Fibroblast of pulmonary artery (primary cell): ENCODE results near the gene SLC6A11.

Source experiments
- DNase-seq: peaks from one replicate; pipeline ENCODE4 v3.0.0-alpha.2; 2010; ENCODE audit warnings: low read depth
- H3K4me3 ChIP-seq: replicated peaks from 2 replicates; pipeline ENCODE4 v1.5.1; 2011; ENCODE audit warnings: low read depth, mild to moderate bottlenecking, control low read depth, low read length, moderate library complexity
- CTCF ChIP-seq: IDR thresholded peaks from 2 replicates; pipeline ENCODE4 v1.5.1; 2011; ENCODE audit warnings: mild to moderate bottlenecking, control low read depth, low read length, inconsistent platforms; ENCODE audit errors: missing control alignments

Gene SLC6A11

GRCh38 chr3:10892622-10893021 is 76.6 kb downstream of the SLC6A11 start:
- H3K4me3 ChIP-seq, result no peak overlapping the region
- no peak for TF ChIP-seq CTCF
- no peak for DNase-seq

GRCh38 chr3:10901296-10901945 is 85.4 kb downstream of the SLC6A11 start:
- H3K4me3 ChIP-seq, result no peak overlapping the region
- no peak for DNase-seq
- TF ChIP-seq CTCF, result no peak

GRCh38 chr3:10907262-10907661 is 91.2 kb downstream of the SLC6A11 start:
- no peak for DNase-seq

GRCh38 chr3:10910367-10910766 is 94.3 kb downstream of the SLC6A11 start:
- no peak overlapping the region for H3K4me3 ChIP-seq
- no peak for DNase-seq
- TF ChIP-seq CTCF, result no peak

More at GRCh38 chr3:10907262-10907661, 91.2 kb downstream of the SLC6A11 start:
- TF ChIP-seq CTCF, result no peak
- no peak overlapping the region for H3K4me3 ChIP-seq

GRCh38 chr3:10911350-10912002 is 95.4 kb downstream of the SLC6A11 start:
- no peak overlapping the region for H3K4me3 ChIP-seq
- DNase-seq, result no peak
- no peak for TF ChIP-seq CTCF

GRCh38 chr3:10912786-10913185 is 96.8 kb downstream of the SLC6A11 start:
- H3K4me3 ChIP-seq, result no peak overlapping the region
- TF ChIP-seq CTCF, result no peak
- no peak for DNase-seq

- no peak for DNase-seq
- no peak for TF ChIP-seq CTCF
- no peak overlapping the region for H3K4me3 ChIP-seq
These were observed 99.3 kb downstream of the SLC6A11 start for GRCh38 chr3:10915376-10915775.
